ENCODE data around the gene PDZD7. TPM values are rescaled to one million over a fixed set of nuclear protein-coding genes. Genes with fewer than 3 reads are reported as not detected.

PDZD7 gene
- total and polyA plus RNA-seq, 8 donors = 0.20 to 2.4 (median 0.76) TPM; not detected in 4

GRCh38 chr10:100962351-100963080, 68.4 kb downstream of the PDZD7 start:
- H3K27ac ChIP-seq = no peak overlapping the region
- WGBS, 5 donors = 69 to 78% (median 71%) methylated on average over 4 of the region's 4 CpGs
- H3K36me3 ChIP-seq = peaks cover 8 to 85% (median 76%) of the 10 kb centered on the region in 4 donors
- no peak for DNase-seq
- TF ChIP-seq POLR2A (IDR thresholded peaks at IDR 0.05) (no peak), POLR2AphosphoS5 (IDR thresholded peaks at IDR 0.05) (no peak), EP300 (IDR thresholded peaks at IDR 0.05) (no peak), CTCF (IDR thresholded peaks at IDR 0.05) (no peak)
- intact Hi-C loops (cut with DNase I; ENCODE audit: low total_unique reads) = no loop called here
- H3K9me3 ChIP-seq = no peaks in the 10 kb centered on the region
- no peaks in the 10 kb centered on the region for H3K27me3 ChIP-seq
- H3K4me1 ChIP-seq = no peaks in the 10 kb centered on the region
- H3K4me3 ChIP-seq = no peak overlapping the region

- Histone ChIP-seq H3K27me3 (no peaks in the 10 kb centered on the region), H3K36me3 (peaks cover 20 to 93% (median 88%) of the 10 kb centered on the region in 4 donors), H3K4me1 (no peaks in the 10 kb centered on the region), H3K27ac (no peak overlapping the region), H3K4me3 (no peak overlapping the region), H3K9me3 (no peaks in the 10 kb centered on the region)
- TF ChIP-seq POLR2A (IDR thresholded peaks at IDR 0.05) (no peak), EP300 (IDR thresholded peaks at IDR 0.05) (no peak)
- DNase-seq = no peak
- intact Hi-C loops (cut with DNase I; ENCODE audit: low total_unique reads) = no loop called here
These were observed 70.7 kb downstream of the PDZD7 start for GRCh38 chr10:100960251-100960650.

Small RNAs within 50 kb of the gene (small RNA-seq; reads per million reads assigned to genes)
- gene MIR608 = 0 reads per million in 4 donors

Other genes with a start within 250 kb of the PDZD7 start
- 10 to 100 TPM in 4 of 5 donors, 1 to 10 TPM in 1; 2.3 to 49.9 (median 23.3) TPM for gene SLF2, start 118.2 kb downstream of the PDZD7 start, total RNA-seq
- gene SLF2, start 118.2 kb downstream of the PDZD7 start, polyA plus RNA-seq = 1 to 10 TPM; 2.3 to 9.0 (median 4.8) TPM
- 10 to 100 TPM in 3 of 5 donors, 1 to 10 TPM in 2; 7.6 to 96.3 (median 25.5) TPM for gene SEMA4G, start 61.6 kb downstream of the PDZD7 start, total RNA-seq
- 1 to 10 TPM; 5.1 to 6.2 (median 6.1) TPM for gene SEMA4G, start 61.6 kb downstream of the PDZD7 start, polyA plus RNA-seq
- gene MRPL43, start 43.6 kb downstream of the PDZD7 start, total RNA-seq = 100 to 1,000 TPM in 1 of 5 donors, 10 to 100 TPM in 4; 29.9 to 243 (median 93.3) TPM
- 100 to 1,000 TPM in 1 of 3 donors, 10 to 100 TPM in 2; 91.2 to 131 (median 98.6) TPM for gene MRPL43, start 43.6 kb downstream of the PDZD7 start, polyA plus RNA-seq
- gene TWNK, start 43.6 kb downstream of the PDZD7 start, total RNA-seq = 10 to 100 TPM in 2 of 5 donors, 1 to 10 TPM in 2, not detected in 1; 4.2 to 30.8 (median 18.0) TPM
- gene TWNK, start 43.6 kb downstream of the PDZD7 start, polyA plus RNA-seq = 1 to 10 TPM; 2.3 to 4.8 (median 4.7) TPM
- 10 to 100 TPM; 41.2 to 70.7 (median 52.5) TPM for gene LZTS2, start 31.3 kb downstream of the PDZD7 start, total RNA-seq
- gene LZTS2, start 31.3 kb downstream of the PDZD7 start, polyA plus RNA-seq = 10 to 100 TPM; 34.7 to 58.2 (median 39.1) TPM
- 10 to 100 TPM in 4 of 5 donors, 1 to 10 TPM in 1; 9.9 to 60.4 (median 37.9) TPM for gene SFXN3, start 105 bp upstream of the PDZD7 start, total RNA-seq
- 10 to 100 TPM; 11.1 to 20.7 (median 20.5) TPM for gene SFXN3, start 105 bp upstream of the PDZD7 start, polyA plus RNA-seq
- 10 to 100 TPM in 2 of 5 donors, 1 to 10 TPM in 2, not detected in 1; 2.2 to 35.5 (median 14.8) TPM for gene KAZALD1, start 30.9 kb upstream of the PDZD7 start, total RNA-seq
- gene KAZALD1, start 30.9 kb upstream of the PDZD7 start, polyA plus RNA-seq = 10 to 100 TPM; 12.0 to 32.8 (median 12.0) TPM
- 1 to 10 TPM in 1 of 5 donors, under 1 TPM in 1, not detected in 3; 0.58 to 7.0 TPM for gene TLX1, start 100.2 kb upstream of the PDZD7 start, total RNA-seq
- gene TLX1, start 100.2 kb upstream of the PDZD7 start, polyA plus RNA-seq = not detected
- gene LBX1, start 198.3 kb upstream of the PDZD7 start, total RNA-seq = not detected
- not detected for gene LBX1, start 198.3 kb upstream of the PDZD7 start, polyA plus RNA-seq

Data from stomach (tissue), 9 donors.